ENCODE results near the gene LURAP1L. TPM values are rescaled to one million over a fixed set of nuclear protein-coding genes. Genes with fewer than 3 reads are reported as not detected.
"Not testable (repeated sequence)": the region's sequence is repeated elsewhere in the genome, so short reads cannot be mapped to it uniquely, and the experiment has no call there.

Gene LURAP1L
- total RNA-seq, 2 donors from 2014 or later = 26.6 to 29.8 TPM

- DNase-seq (no peak), ATAC-seq (no peak)
- intact Hi-C loops (cut with DNase I, micrococcal nuclease) = no loop called here
Observed at GRCh38 chr9:12843735-12844134, 68.9 kb downstream of the LURAP1L start.

GRCh38 chr9:12846035-12846434, 71.2 kb downstream of the LURAP1L start:
- intact Hi-C loops (cut with DNase I, micrococcal nuclease) = no loop called here
- ATAC-seq (no peak), DNase-seq (no peak)

GRCh38 chr9:12847561-12847960, 72.7 kb downstream of the LURAP1L start:
- intact Hi-C loops (cut with DNase I, micrococcal nuclease) = no loop called here
- no peak for DNase-seq
- no peak for ATAC-seq

- intact Hi-C loops (cut with DNase I, micrococcal nuclease) = no loop called here
- ATAC-seq = peak; percentile 45
- no peak for DNase-seq
Observed at GRCh38 chr9:12849486-12850003, 74.7 kb downstream of the LURAP1L start.

GRCh38 chr9:12851341-12852090, 76.7 kb downstream of the LURAP1L start:
- ATAC-seq = no peak
- intact Hi-C loops (cut with DNase I, micrococcal nuclease) = no loop called here
- no peak for DNase-seq

GRCh38 chr9:12853051-12853450, 78.2 kb downstream of the LURAP1L start:
- ATAC-seq = peak; percentile 19
- intact Hi-C loops (cut with DNase I, micrococcal nuclease) = no loop called here
- DNase-seq = no peak

- intact Hi-C loops (cut with DNase I, micrococcal nuclease) = no loop called here
- no peak for DNase-seq
- ATAC-seq = peak; percentile 92
Observed at GRCh38 chr9:12854221-12854620, 79.4 kb downstream of the LURAP1L start.

GRCh38 chr9:12855066-12855465, 80.2 kb downstream of the LURAP1L start:
- ATAC-seq = no peak
- intact Hi-C loops (cut with DNase I, micrococcal nuclease) = no loop called here
- DNase-seq = no peak

- intact Hi-C loops (cut with DNase I, micrococcal nuclease) = no loop called here
- DNase-seq = no peak
- no peak for ATAC-seq
Observed at GRCh38 chr9:12856603-12857002, 81.8 kb downstream of the LURAP1L start.

GRCh38 chr9:12859704-12860251, 85.0 kb downstream of the LURAP1L start:
- ATAC-seq (peak; percentile 94), DNase-seq (peak in 1 of 2 donors; percentile 34)
- intact Hi-C loops (cut with DNase I, micrococcal nuclease) = no loop called here

- peak; percentile 70 for ATAC-seq
Observed at GRCh38 chr9:12860998-12861397, 86.2 kb downstream of the LURAP1L start.

GRCh38 chr9:12862611-12863410, 88.0 kb downstream of the LURAP1L start:
- DNase-seq (no peak), ATAC-seq (no peak)
- intact Hi-C loops (cut with DNase I, micrococcal nuclease) = no loop called here

More at GRCh38 chr9:12860998-12861397, 86.2 kb downstream of the LURAP1L start:
- intact Hi-C loops (cut with DNase I, micrococcal nuclease) = no loop called here
- DNase-seq = peak in 1 of 2 donors; percentile 22

GRCh38 chr9:12863618-12864017, 88.8 kb downstream of the LURAP1L start:
- no peak for DNase-seq
- no peak for ATAC-seq
- intact Hi-C loops (cut with DNase I, micrococcal nuclease) = no loop called here

- ATAC-seq; DNase-seq; intact Hi-C loops (cut with DNase I, micrococcal nuclease): not testable (repeated sequence)
Observed at GRCh38 chr9:12865380-12865779, 90.6 kb downstream of the LURAP1L start.

Other genes starting within 250 kb of the LURAP1L start
- 1 to 10 TPM in 1 of 2 donors, under 1 TPM in 1; 0.40 to 1.9 TPM for gene TYRP1, start 81.6 kb upstream of the LURAP1L start, total RNA-seq

Measured in left colon (tissue), 2 donors.